Vagina (tissue), 2 donors: ENCODE data around the gene CNR1. TPM values are rescaled to one million over a fixed set of nuclear protein-coding genes. Genes with fewer than 3 reads are reported as not detected.

Source experiments
- DNase-seq, 2 donors: peaks; one replicate each; pipeline ENCODE4 v3.0.0-alpha.2; 2017; ENCODE audit errors: extremely low spot score in 2 of 2
- H3K27ac ChIP-seq: fragments of 200-600 bp; sonication (generic); one replicate; pipeline ENCODE4 v1.5.1; 2019
- H3K27me3 ChIP-seq: fragments of 200-600 bp; sonication (generic); one replicate; pipeline ENCODE4 v1.5.1; 2019
- H3K36me3 ChIP-seq, 2 donors: fragments of 200-600 bp; sonication (generic); one replicate each; pipeline ENCODE4 v1.5.1; 2017 to 2019
- H3K4me1 ChIP-seq: fragments of 200-600 bp; sonication (generic); one replicate; pipeline ENCODE4 v1.5.1; 2019
- H3K4me3 ChIP-seq, 2 donors: fragments of 200-600 bp; sonication (generic); 1 replicate in 1 of 2; 2 replicates in 1 of 2; pipeline ENCODE4 v1.5.1; 2016 to 2019
- H3K9me3 ChIP-seq: fragments of 200-600 bp; sonication (generic); one replicate; pipeline ENCODE4 v1.5.1; 2019
- POLR2A ChIP-seq, 2 donors: fragments of 450-650 bp; IDR thresholded peaks; one replicate each; pipeline ENCODE4 v1.6.1; 2017; ENCODE audit warnings: antibody characterized with exemption in 2 of 2, mild to moderate bottlenecking in 2 of 2, moderate library complexity in 2 of 2
- POLR2AphosphoS5 ChIP-seq, 2 donors: sonication (generic); formaldehyde crosslinking; IDR thresholded peaks; one replicate each; pipeline ENCODE4 v1.9.0; 2017; ENCODE audit warnings: antibody characterized with exemption in 2 of 2, mild to moderate bottlenecking in 2 of 2, low read depth in 1 of 2; ENCODE audit not compliant: insufficient read depth in 1 of 2
- intact Hi-C: fragments of 100-400 bp; cut with DNase I; formaldehyde crosslinking; loops from one replicate; pipeline ENCODE4 v1.15.1; 2023
- total RNA-seq: library from RNA; depleted of rRNA; stranded (reverse); fragments of >200 nt; gene quantifications from one replicate; pipeline ENCODE4 v1.2.3, GENCODE V29; 2016
- TF ChIP-seq, protein P1 (sequence below), 3 experiments: fragments of 450-650 bp in 2 of 3; fragments of 200-600 bp in 1 of 3; sonication (generic) in 1 of 3; IDR thresholded peaks; one replicate each; pipeline ENCODE4 v1.5.1; 2017 to 2019; ENCODE audit warnings: antibody characterized with exemption in 3 of 3, mild to moderate bottlenecking in 2 of 3, moderate library complexity in 2 of 3

Gene CNR1
- total RNA-seq, 1 donor from 2014 or later = 6.1 TPM

DNA sequence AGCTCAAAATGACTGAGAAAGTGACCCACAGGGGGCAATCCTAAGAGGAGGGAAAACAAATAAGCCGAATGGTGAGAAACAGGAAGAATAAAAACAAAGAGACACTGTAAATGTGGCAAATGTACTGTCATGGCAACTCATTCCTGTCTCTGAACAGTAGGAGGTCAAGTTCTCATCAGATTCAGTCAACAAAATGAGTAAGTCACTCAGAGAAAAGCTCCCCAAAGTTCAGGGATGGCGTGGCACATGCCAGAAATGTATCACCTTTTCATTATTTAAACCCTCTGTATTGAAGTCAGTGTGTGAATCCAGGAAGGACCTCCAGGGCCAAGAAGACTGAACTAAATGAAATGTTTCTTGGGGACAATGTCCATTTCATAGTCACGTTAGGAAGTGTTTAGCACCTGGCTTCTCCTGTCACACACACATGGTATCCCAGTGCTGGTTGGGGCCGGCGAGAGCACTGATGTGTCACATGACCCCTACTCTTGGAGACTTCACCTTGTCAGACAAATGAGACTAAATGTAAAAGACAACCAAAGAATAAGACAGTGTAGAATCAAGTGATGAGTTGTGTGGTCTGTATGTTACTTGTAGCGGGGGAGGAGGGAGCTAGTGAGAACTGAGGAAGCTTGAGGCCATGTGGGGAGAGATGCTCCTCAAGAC is 20.7 kb downstream of the CNR1 start:
- Histone ChIP-seq H3K9me3 (no peaks in the 10 kb centered on the region), H3K4me3 (no peak overlapping the region), H3K36me3 (no peaks in the 10 kb centered on the region), H3K27me3 (no peaks in the 10 kb centered on the region), H3K4me1 (no peaks in the 10 kb centered on the region), H3K27ac (no peak overlapping the region)
- TF ChIP-seq, protein P1, sequence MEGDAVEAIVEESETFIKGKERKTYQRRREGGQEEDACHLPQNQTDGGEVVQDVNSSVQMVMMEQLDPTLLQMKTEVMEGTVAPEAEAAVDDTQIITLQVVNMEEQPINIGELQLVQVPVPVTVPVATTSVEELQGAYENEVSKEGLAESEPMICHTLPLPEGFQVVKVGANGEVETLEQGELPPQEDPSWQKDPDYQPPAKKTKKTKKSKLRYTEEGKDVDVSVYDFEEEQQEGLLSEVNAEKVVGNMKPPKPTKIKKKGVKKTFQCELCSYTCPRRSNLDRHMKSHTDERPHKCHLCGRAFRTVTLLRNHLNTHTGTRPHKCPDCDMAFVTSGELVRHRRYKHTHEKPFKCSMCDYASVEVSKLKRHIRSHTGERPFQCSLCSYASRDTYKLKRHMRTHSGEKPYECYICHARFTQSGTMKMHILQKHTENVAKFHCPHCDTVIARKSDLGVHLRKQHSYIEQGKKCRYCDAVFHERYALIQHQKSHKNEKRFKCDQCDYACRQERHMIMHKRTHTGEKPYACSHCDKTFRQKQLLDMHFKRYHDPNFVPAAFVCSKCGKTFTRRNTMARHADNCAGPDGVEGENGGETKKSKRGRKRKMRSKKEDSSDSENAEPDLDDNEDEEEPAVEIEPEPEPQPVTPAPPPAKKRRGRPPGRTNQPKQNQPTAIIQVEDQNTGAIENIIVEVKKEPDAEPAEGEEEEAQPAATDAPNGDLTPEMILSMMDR (IDR thresholded peaks at IDR 0.05) = no peak
- no peak for TF ChIP-seq POLR2AphosphoS5 (IDR thresholded peaks at IDR 0.05; ENCODE audit: insufficient read depth in 1 of 2, low read depth in 1 of 2)
- no peak for TF ChIP-seq POLR2A (IDR thresholded peaks at IDR 0.05)
- no peak for DNase-seq
- intact Hi-C loops = no loop called here

- intact Hi-C loops = no loop called here
- Histone ChIP-seq H3K27me3 (no peaks in the 10 kb centered on the region), H3K4me1 (no peaks in the 10 kb centered on the region), H3K9me3 (no peaks in the 10 kb centered on the region), H3K36me3 (no peaks in the 10 kb centered on the region), H3K27ac (no peak overlapping the region), H3K4me3 (no peak overlapping the region)
- no peak for DNase-seq
- no peak for TF ChIP-seq POLR2A (IDR thresholded peaks at IDR 0.05)
- TF ChIP-seq POLR2AphosphoS5 (IDR thresholded peaks at IDR 0.05; ENCODE audit: insufficient read depth in 1 of 2, low read depth in 1 of 2) = no peak
- TF ChIP-seq, protein P1 (IDR thresholded peaks at IDR 0.05) = no peak
These were observed 21.4 kb downstream of the CNR1 start for GRCh38 chr6:88144637-88145297.

- no peaks in the 10 kb centered on the region for H3K4me1 ChIP-seq
- no peak for DNase-seq
- H3K27ac ChIP-seq = no peak overlapping the region
- intact Hi-C loops = no loop called here
- H3K27me3 ChIP-seq = no peaks in the 10 kb centered on the region
- no peaks in the 10 kb centered on the region for H3K36me3 ChIP-seq
- no peak for TF ChIP-seq POLR2A (IDR thresholded peaks at IDR 0.05)
- TF ChIP-seq, protein P1 (IDR thresholded peaks at IDR 0.05) = no peak
- no peak for TF ChIP-seq POLR2AphosphoS5 (IDR thresholded peaks at IDR 0.05; ENCODE audit: insufficient read depth in 1 of 2, low read depth in 1 of 2)
- H3K4me3 ChIP-seq = no peak overlapping the region
- H3K9me3 ChIP-seq = no peaks in the 10 kb centered on the region
These were observed 22.6 kb downstream of the CNR1 start for GRCh38 chr6:88143421-88144157.

GRCh38 chr6:88142297-88142668 is 23.9 kb downstream of the CNR1 start:
- H3K27ac ChIP-seq = no peak overlapping the region
- TF ChIP-seq POLR2A (IDR thresholded peaks at IDR 0.05) (no peak), POLR2AphosphoS5 (IDR thresholded peaks at IDR 0.05; ENCODE audit: insufficient read depth in 1 of 2, low read depth in 1 of 2) (no peak)
- TF ChIP-seq, protein P1 (IDR thresholded peaks at IDR 0.05) = no peak

More at GRCh38 chr6:88142297-88142668, 23.9 kb downstream of the CNR1 start:
- H3K27me3 ChIP-seq = no peaks in the 10 kb centered on the region
- intact Hi-C loops = no loop called here
- H3K4me3 ChIP-seq = no peak overlapping the region
- no peaks in the 10 kb centered on the region for H3K4me1 ChIP-seq
- H3K36me3 ChIP-seq = no peaks in the 10 kb centered on the region
- DNase-seq = no peak
- H3K9me3 ChIP-seq = no peaks in the 10 kb centered on the region
